Measurements from ENCODE around the gene FAAP20.
"Not testable (repeated sequence)": the region's sequence is repeated elsewhere in the genome, so short reads cannot be mapped to it uniquely, and the experiment has no call there.

FAAP20 gene

DNA sequence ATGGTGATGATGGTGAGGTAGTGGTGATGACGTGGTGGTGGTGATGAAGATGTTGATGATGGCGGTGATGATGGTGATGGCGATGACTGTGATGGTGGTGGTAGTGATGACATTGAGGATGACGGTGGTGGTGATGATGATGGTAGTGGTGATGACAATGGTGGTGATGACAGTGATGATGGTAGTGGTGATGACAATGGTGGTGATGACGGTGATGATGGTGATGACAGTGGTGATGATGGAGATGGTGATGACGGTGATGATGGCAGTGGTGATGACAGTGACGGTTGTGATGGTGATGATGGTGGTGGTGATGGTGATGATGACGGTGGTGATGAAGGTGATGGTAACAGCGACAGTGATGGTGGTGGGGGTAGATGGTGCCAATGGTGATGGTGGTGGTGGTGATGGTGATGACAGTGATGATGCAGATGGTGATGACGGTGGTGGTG is 39.4 kb downstream of the FAAP20 start:
- DNase-seq (ENCODE audit: low read depth), result no peak
- no peak overlapping the region for H3K4me3 ChIP-seq (ENCODE audit: low read depth, low read length)
- TF ChIP-seq, protein P1, sequence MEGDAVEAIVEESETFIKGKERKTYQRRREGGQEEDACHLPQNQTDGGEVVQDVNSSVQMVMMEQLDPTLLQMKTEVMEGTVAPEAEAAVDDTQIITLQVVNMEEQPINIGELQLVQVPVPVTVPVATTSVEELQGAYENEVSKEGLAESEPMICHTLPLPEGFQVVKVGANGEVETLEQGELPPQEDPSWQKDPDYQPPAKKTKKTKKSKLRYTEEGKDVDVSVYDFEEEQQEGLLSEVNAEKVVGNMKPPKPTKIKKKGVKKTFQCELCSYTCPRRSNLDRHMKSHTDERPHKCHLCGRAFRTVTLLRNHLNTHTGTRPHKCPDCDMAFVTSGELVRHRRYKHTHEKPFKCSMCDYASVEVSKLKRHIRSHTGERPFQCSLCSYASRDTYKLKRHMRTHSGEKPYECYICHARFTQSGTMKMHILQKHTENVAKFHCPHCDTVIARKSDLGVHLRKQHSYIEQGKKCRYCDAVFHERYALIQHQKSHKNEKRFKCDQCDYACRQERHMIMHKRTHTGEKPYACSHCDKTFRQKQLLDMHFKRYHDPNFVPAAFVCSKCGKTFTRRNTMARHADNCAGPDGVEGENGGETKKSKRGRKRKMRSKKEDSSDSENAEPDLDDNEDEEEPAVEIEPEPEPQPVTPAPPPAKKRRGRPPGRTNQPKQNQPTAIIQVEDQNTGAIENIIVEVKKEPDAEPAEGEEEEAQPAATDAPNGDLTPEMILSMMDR (IDR thresholded peaks at IDR 0.05; ENCODE audit: insufficient read depth, low read depth, low read length, missing control alignments), result no peak

DNA sequence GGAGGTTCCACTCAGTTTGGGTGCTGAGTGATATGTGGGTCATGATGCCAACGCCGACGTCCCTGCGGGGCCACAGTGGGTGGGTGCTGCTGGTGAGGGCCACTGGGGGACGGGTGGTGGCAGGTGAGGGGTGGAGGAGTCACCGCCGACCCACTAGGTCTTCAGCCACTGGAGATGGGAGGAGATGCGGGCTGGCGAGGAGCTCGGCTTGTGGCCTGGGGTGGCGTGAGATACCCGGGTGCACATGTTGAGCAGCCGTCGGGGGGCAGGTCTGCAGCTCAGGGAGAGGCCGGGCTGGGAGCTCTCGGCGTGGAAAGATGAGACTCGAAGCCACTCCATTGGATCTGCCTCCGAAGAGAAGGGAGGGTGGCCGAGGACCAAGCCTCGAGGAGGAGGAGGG is 40.5 kb downstream of the FAAP20 start:
- TF ChIP-seq, protein P1 (IDR thresholded peaks at IDR 0.05; ENCODE audit: insufficient read depth, low read depth, low read length, missing control alignments), result no peak
- no peak for DNase-seq (ENCODE audit: low read depth)
- no peak overlapping the region for H3K4me3 ChIP-seq (ENCODE audit: low read depth, low read length)

DNA sequence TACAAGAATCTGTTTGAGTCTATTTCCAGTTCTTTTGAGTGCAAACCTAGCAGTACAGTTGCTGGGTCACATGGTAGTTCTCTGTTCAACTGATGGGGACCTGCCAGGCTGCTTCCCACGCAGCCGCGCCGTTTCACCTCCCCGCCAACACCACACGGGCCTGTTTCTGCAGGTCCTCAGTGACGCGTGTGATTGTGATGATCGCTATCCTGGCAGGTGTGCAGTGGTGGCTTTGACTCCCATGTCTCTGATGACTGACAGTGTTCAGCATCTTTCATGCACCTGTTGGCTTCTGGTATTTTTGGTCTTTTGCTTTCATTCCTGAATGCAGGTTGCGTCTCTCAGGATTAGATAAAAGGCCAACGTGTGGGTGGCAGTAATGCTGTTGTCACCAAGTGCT is 41.6 kb downstream of the FAAP20 start:
- TF ChIP-seq, protein P1 (IDR thresholded peaks at IDR 0.05; ENCODE audit: insufficient read depth, low read depth, low read length, missing control alignments), result no peak
- DNase-seq (ENCODE audit: low read depth), result no peak

DNA sequence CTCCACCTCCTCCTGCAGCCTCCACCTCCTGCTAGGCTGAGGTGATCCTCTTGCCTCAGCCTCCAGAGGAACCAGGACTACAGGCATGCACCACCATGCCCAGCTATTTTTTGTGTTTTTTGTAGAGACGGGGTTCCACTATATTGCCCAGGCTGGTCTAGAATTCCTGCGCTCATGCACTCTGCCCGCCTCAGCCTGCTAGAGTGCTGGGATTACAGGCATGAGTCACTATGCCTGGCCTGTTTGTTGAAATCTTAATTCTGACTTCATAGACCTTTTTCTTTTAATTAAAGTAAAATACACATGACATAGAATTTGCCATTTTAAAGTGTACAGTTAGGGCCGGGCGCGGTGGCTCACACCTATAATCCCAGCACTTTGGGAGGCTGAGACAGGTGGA is 42.7 kb downstream of the FAAP20 start:
- DNase-seq (ENCODE audit: low read depth), result no peak
- TF ChIP-seq, protein P1 (IDR thresholded peaks at IDR 0.05; ENCODE audit: insufficient read depth, low read depth, low read length, missing control alignments), result no peak
- H3K4me3 ChIP-seq (ENCODE audit: low read depth, low read length), result no peak overlapping the region

More for the DNA sequence above, 41.6 kb downstream of the FAAP20 start:
- no peak overlapping the region for H3K4me3 ChIP-seq (ENCODE audit: low read depth, low read length)

DNA sequence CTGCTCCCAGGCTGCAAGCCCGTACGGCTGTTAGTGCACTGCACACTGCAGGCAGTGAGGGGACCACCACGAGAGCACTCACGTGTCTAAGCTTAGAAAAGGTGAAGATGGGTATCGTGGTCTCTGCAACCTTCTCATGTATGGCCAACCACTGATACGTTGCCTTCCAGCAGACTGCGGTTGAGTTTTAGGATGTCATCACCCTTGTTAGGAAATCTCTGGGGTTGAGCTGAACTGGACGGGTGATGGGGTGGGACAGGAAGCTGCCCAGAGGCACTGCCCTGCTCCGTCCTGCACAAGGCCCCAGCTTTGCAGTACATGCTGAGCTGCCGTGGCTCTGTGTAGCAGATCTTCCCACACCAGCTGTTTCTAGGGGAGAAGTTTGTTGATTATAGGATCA is 43.3 kb downstream of the FAAP20 start:
- DNase-seq (ENCODE audit: low read depth), result no peak
- TF ChIP-seq, protein P1 (IDR thresholded peaks at IDR 0.05; ENCODE audit: insufficient read depth, low read depth, low read length, missing control alignments), result no peak
- H3K4me3 ChIP-seq (ENCODE audit: low read depth, low read length), result no peak overlapping the region

DNA sequence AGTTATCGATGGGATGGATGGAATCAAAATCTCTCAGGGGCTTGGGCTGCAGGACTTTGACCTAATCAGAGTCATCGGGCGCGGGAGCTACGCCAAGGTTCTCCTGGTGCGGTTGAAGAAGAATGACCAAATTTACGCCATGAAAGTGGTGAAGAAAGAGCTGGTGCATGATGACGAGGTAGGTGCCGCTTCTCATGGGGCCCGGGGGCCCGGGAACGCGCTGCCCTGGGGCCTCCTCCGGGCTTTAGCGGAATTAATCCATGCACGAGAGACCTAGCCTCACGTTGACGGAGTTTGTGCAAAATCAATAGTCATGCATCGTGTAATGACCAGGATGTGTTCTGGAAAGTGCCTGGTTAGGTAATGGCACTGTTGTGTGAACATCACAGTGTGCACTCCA is 43.8 kb downstream of the FAAP20 start:
- no peak overlapping the region for H3K4me3 ChIP-seq (ENCODE audit: low read depth, low read length)
- DNase-seq (ENCODE audit: low read depth), result no peak
- TF ChIP-seq, protein P1 (IDR thresholded peaks at IDR 0.05; ENCODE audit: insufficient read depth, low read depth, low read length, missing control alignments), result no peak

DNA sequence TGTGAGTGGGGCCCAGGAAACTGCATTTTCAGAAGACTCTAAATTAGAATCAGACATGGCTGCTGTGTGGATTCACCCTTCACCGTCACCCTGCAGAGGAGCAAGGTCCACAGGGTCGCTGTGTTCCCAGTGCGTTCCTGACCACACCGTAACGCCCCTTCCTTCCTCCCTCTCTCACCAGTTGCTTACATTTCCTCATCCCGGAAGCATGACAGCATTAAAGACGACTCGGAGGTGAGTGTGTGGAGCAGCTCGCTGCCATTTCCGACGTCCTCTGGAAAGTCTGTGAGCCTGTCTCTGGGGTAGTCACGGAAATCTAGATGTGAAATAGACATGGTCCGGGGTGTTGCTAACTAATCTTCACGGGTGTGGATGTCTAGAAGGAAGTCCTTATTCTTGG is 45.9 kb downstream of the FAAP20 start:
- no peak overlapping the region for H3K4me3 ChIP-seq (ENCODE audit: low read depth, low read length)
- TF ChIP-seq, protein P1 (IDR thresholded peaks at IDR 0.05; ENCODE audit: insufficient read depth, low read depth, low read length, missing control alignments), result no peak
- no peak for DNase-seq (ENCODE audit: low read depth)

DNA sequence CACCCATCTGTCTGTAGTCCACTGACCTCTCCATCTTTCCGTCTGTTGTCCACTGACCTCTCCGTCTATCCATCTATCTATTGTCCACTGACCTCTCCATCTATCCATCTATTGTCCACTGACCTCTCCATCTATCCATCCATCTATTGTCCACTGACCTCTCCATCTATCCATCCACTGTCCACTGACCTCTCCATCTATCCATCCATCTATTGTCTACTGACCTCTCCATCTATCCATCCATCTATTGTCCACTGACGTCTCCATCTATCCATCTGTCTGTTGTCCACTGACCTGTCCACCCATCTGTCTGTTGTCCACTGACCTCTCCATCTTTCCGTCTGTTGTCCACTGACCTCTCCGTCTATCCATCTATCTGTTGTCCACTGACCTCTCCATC is 46.7 kb downstream of the FAAP20 start:
- H3K4me3 ChIP-seq (ENCODE audit: low read depth, low read length); DNase-seq (ENCODE audit: low read depth): not testable (repeated sequence)

Measured in GM12865 (cell line).